ENCODE results near the gene CCDC159. TPM values are rescaled to one million over a fixed set of nuclear protein-coding genes. Genes with fewer than 3 reads are reported as not detected.

The CCDC159 gene
- polyA plus RNA-seq, 1 experiment, result 12.1 TPM

DNA sequence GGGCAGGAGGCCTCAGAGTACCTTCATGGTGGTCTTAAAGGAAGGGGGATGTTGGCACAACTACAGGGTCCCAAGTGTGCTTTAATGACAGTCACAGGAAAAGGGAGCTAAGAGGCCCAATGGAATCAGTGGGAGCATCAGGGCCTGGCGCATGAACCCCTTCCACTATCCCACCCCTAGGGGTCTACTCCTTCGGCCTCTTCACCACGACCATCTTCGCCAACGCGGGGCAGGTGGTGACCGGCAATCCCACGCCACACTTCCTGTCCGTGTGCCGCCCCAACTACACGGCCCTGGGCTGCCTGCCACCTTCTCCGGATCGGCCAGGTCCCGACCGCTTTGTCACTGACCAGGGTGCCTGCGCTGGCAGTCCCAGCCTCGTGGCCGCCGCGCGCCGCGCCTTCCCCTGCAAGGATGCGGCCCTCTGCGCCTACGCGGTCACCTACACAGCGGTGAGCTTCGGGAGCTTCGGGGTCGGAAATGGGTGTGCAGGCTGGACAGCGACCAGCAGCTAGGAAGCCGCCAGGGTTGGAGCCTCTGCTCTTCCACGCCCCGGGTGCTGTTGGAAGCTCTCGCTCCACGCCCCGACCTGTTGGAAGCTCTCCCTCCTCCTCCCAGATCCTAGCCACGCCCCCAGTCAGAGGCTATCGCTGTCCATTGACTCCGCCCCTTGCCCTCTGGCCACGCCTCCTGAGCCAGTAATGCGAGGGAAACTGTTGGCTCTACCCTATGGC, 14.9 kb downstream of the CCDC159 start:
- H3K27ac ChIP-seq (ENCODE audit: low read depth, low read length), result no peak overlapping the region
- DNase-seq (ENCODE audit: low read depth, low spot score), result no peak
- H3K27me3 ChIP-seq (ENCODE audit: control insufficient read depth, insufficient read depth, low read length), result no peaks in the 10 kb centered on the region
- TF ChIP-seq, protein P1, sequence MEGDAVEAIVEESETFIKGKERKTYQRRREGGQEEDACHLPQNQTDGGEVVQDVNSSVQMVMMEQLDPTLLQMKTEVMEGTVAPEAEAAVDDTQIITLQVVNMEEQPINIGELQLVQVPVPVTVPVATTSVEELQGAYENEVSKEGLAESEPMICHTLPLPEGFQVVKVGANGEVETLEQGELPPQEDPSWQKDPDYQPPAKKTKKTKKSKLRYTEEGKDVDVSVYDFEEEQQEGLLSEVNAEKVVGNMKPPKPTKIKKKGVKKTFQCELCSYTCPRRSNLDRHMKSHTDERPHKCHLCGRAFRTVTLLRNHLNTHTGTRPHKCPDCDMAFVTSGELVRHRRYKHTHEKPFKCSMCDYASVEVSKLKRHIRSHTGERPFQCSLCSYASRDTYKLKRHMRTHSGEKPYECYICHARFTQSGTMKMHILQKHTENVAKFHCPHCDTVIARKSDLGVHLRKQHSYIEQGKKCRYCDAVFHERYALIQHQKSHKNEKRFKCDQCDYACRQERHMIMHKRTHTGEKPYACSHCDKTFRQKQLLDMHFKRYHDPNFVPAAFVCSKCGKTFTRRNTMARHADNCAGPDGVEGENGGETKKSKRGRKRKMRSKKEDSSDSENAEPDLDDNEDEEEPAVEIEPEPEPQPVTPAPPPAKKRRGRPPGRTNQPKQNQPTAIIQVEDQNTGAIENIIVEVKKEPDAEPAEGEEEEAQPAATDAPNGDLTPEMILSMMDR (IDR thresholded peaks at IDR 0.05; ENCODE audit: low read depth, low read length), result no peak
- POLR2A ChIA-PET, result interaction anchor here (0.5 to 1.0 kb wide), 2 partner anchors 14 to 17 kb away, joined by 3 to 5 read pairs; partner anchors contain the start of gene SWSAP1
- no peaks in the 10 kb centered on the region; the same call in 1 of the 2 replicates for H3K9me3 ChIP-seq (ENCODE audit: control insufficient read depth, insufficient read depth, low read length)
- no peak overlapping the region for H3K4me3 ChIP-seq (ENCODE audit: low read depth, low read length)
- CTCF ChIA-PET, result no interaction called here

DNA sequence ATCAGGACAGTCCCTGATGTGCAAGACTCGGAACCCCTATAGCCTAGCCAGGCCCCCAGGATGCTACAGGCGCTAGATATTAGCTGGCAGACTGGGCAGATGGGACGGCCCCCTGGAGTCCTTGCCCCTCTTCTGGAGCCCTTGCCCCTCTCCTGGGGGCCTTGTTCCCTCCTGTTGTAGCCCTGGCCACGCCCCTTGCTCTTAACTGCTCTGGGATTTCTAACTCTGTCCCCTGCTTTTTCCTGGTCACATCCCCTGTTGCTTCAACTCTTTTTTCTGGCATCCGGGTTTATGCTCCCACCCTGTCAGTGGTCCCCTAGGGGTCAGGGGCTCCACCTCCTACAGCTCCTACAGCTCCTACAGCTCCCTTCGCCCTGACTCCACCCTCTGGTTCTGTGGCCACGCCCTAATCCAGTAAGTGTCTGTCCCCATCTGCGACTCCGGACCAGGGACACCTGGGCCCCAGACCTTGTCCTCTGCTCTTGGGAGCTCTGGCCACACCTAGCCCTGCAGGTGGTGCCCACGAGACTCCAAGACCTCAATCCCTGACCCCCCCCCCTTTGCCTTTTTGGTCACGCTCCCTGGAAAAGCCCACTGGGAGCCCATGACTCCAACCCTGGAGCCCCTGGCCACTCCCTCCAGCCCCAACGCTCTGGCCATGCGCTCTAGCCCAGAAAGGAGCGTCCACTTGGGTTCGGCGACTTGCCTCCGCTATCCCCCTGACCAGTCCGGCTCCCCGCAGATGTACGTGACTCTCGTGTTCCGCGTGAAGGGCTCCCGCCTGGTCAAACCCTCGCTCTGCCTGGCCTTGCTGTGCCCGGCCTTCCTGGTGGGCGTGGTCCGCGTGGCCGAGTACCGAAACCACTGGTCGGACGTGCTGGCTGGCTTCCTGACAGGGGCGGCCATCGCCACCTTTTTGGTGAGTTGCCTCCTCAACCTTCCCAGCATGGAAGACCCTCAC, 15.7 kb downstream of the CCDC159 start:
- no peaks in the 10 kb centered on the region; the same call in 1 of the 2 replicates for H3K9me3 ChIP-seq (ENCODE audit: control insufficient read depth, insufficient read depth, low read length)

DNA sequence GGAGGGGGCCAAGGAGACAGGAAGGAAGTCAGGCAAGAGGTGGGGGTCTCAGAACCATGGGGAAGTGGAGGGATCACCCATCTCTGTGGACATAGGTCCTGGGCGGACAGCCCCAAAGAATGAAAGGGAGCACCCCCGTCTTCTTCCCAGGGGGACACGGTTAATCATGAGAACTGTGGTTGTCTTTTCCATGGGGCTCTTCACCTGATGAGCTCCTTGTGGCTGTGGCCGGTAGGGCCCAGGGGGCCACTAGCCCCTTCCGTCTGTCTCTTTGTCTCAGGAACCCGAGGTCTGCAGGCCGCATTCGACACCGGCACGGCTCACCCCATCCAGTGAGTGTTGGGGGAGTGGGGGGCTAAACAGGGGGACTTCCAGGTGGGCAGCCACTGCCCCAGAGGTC, 17.6 kb downstream of the CCDC159 start:
- no peak for DNase-seq (ENCODE audit: low read depth, low spot score)
- H3K9me3 ChIP-seq (ENCODE audit: control insufficient read depth, insufficient read depth, low read length), result no peaks in the 10 kb centered on the region; the same call in 1 of the 2 replicates

More for the DNA sequence above, 15.7 kb downstream of the CCDC159 start:
- CTCF ChIA-PET, result no interaction called here
- no peaks in the 10 kb centered on the region for H3K27me3 ChIP-seq (ENCODE audit: control insufficient read depth, insufficient read depth, low read length)
- peak overlapping the region; percentile 21 for H3K27ac ChIP-seq (ENCODE audit: low read depth, low read length)
- POLR2A ChIA-PET, result interaction anchor here (1.0 kb wide), 1 partner anchor 13 kb away, joined by 5 read pairs; the partner anchor contains the start of gene SWSAP1
- DNase-seq (ENCODE audit: low read depth, low spot score), result no peak
- TF ChIP-seq, protein P1 (IDR thresholded peaks at IDR 0.05; ENCODE audit: low read depth, low read length), result no peak
- no peak overlapping the region for H3K4me3 ChIP-seq (ENCODE audit: low read depth, low read length)

DNA sequence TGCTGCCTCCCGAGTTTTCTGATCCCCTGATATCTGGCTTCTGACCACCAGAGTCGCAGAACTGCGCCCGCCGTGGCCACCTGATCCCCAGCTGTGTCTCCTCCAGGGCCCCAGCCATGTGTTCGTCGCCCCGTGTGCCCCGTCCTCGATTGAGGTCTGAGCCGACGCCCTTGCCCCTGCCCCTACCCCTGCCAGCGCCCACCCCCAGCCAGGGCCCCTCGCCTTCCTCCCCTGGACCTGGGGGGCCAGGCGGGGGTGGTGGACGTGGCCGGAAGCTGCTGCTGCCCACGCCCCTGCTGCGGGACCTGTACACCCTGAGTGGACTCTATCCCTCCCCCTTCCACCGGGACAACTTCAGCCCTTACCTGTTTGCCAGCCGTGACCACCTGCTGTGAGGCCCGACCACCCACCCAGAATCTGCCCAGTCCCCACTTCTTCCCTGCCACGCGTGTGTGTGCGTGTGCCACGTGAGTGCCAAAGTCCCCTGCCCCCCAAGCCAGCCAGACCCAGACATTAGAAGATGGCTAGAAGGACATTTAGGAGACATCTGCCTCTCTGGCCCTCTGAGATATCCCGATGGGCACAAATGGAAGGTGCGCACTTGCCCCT, 18.1 kb downstream of the CCDC159 start:
- H3K9me3 ChIP-seq (ENCODE audit: control insufficient read depth, insufficient read depth, low read length), result no peaks in the 10 kb centered on the region; the same call in 1 of the 2 replicates
- DNase-seq (ENCODE audit: low read depth, low spot score), result no peak
- CTCF ChIA-PET, result interaction anchor here (1.5 kb wide), 1 partner anchor 70 kb away, joined by 3 read pairs; no protein-coding TSS in a partner anchor
- no peak overlapping the region for H3K27ac ChIP-seq (ENCODE audit: low read depth, low read length)
- H3K4me3 ChIP-seq (ENCODE audit: low read depth, low read length), result no peak overlapping the region
- POLR2A ChIA-PET, result no interaction called here
- TF ChIP-seq, protein P1 (IDR thresholded peaks at IDR 0.05; ENCODE audit: low read depth, low read length), result no peak
- no peaks in the 10 kb centered on the region for H3K27me3 ChIP-seq (ENCODE audit: control insufficient read depth, insufficient read depth, low read length)

More for the DNA sequence above, 17.6 kb downstream of the CCDC159 start:
- TF ChIP-seq, protein P1 (IDR thresholded peaks at IDR 0.05; ENCODE audit: low read depth, low read length), result no peak
- H3K4me3 ChIP-seq (ENCODE audit: low read depth, low read length), result no peak overlapping the region
- POLR2A ChIA-PET, result no interaction called here
- no peaks in the 10 kb centered on the region for H3K27me3 ChIP-seq (ENCODE audit: control insufficient read depth, insufficient read depth, low read length)
- H3K27ac ChIP-seq (ENCODE audit: low read depth, low read length), result no peak overlapping the region
- CTCF ChIA-PET, result interaction anchor here (1.5 kb wide), 1 partner anchor 70 kb away, joined by 3 read pairs; no protein-coding TSS in a partner anchor
